A549 (cell line): ENCODE data around the gene NANOS2. TPM values are rescaled to one million over a fixed set of nuclear protein-coding genes. Genes with fewer than 3 reads are reported as not detected.

Source experiments
- ATAC-seq, 2 experiments: fragments of 200-7000 bp in 1 of 2; fragments of >200 bp in 1 of 2; cut with Nextera tagmentation in 1 of 2; cut with Tn5 transposase in 1 of 2; 3 replicates each; pipeline versions ENCODE4 v1.8.0 to v1.9.1; 2018 to 2020; ENCODE audit warnings: mild to moderate bottlenecking in 1 of 2, moderate library complexity in 1 of 2
- CTCF ChIA-PET: fragments of 300-600 bp; sonication (Branson Sonifier 250); formaldehyde crosslinking; extraction: SDS; loops from one replicate; lab custom pipeline; 2021; ENCODE audit warnings: antibody characterized with exemption, inconsistent platforms; lab: Yijun Ruan, JAX
- POLR2A ChIA-PET: fragments of 350-600 bp; formaldehyde crosslinking; extraction: SDS; loops from one replicate; lab custom pipeline; 2021; ENCODE audit warnings: antibody characterized with exemption, inconsistent platforms; lab: Yijun Ruan, JAX
- DNase-seq, 2 experiments: peaks; one replicate each; pipeline versions ENCODE4 v3.0.0 to v3.0.0-alpha.2; 2011 to 2016; ENCODE audit warnings: low read depth in 1 of 2, low spot score in 1 of 2
- FAIRE-seq: peaks from 2 replicates; lab custom pipeline; 2011; peaks lifted over from hg19 to GRCh38; lab: Jason Lieb, UNC
- H3K27ac ChIP-seq, 2 experiments: fragments of >200 bp; sonication (Bioruptor Twin); formaldehyde crosslinking; 3 replicates each; pipeline ENCODE4 v1.5.1; 2016 to 2017
- H3K4me1 ChIP-seq: fragments of >200 bp; sonication (Bioruptor Twin); formaldehyde crosslinking; 3 replicates; pipeline ENCODE4 v1.6.1; 2016
- H3K4me2 ChIP-seq: fragments of >200 bp; sonication (Bioruptor Twin); formaldehyde crosslinking; 3 replicates; pipeline ENCODE4 v1.6.1; 2016
- H3K4me3 ChIP-seq: fragments of >200 bp; sonication (Bioruptor Twin); formaldehyde crosslinking; 3 replicates; pipeline ENCODE4 v1.5.1; 2016
- H3K9me3 ChIP-seq: fragments of >200 bp; sonication (Bioruptor Twin); formaldehyde crosslinking; 3 replicates; pipeline ENCODE4 v1.6.1; 2016
- ATOH8 ChIP-seq: fragments of 250-450 bp; sonication (Bioruptor Pico); IDR thresholded peaks from 2 replicates; pipeline ENCODE4 v1.5.0; 2020; ENCODE audit warnings: low read depth, mild to moderate bottlenecking, moderate library complexity
- BHLHE40 ChIP-seq: IDR thresholded peaks from 2 replicates; pipeline ENCODE4 v1.6.1; 2012; ENCODE audit warnings: low read depth, low read length, inconsistent platforms
- CBX8 ChIP-seq: fragments of 200-600 bp; sonication (generic); IDR thresholded peaks from 2 replicates; pipeline ENCODE4 v1.6.1; 2016
- CHD2 ChIP-seq: fragments of 150-350 bp; IDR thresholded peaks from 2 replicates; pipeline ENCODE4 v1.6.1; 2014; ENCODE audit warnings: low read length; ENCODE audit not compliant: partially characterized antibody
- CHD4 ChIP-seq: fragments of 200-600 bp; sonication (generic); IDR thresholded peaks from 2 replicates; pipeline ENCODE4 v1.6.1; 2016; ENCODE audit warnings: antibody characterized with exemption, mild to moderate bottlenecking, borderline replicate concordance
- E2F6 ChIP-seq: IDR thresholded peaks from 2 replicates; pipeline ENCODE4 v1.6.1; 2012; ENCODE audit warnings: low read depth, borderline replicate concordance
- EHMT2 ChIP-seq: fragments of 200-600 bp; sonication (generic); IDR thresholded peaks from 2 replicates; pipeline ENCODE4 v1.6.1; 2016; ENCODE audit warnings: antibody characterized with exemption, low read depth, mild to moderate bottlenecking, moderate library complexity
- FOSL2 ChIP-seq, 2 experiments: fragments of 450-650 bp in 1 of 2; fragments of >200 bp in 1 of 2; sonication (Bioruptor Twin) in 1 of 2; formaldehyde crosslinking; IDR thresholded peaks; 2 replicates each; pipeline versions ENCODE4 v1.5.0 to v1.6.1; 2016 to 2020; ENCODE audit warnings: mild to moderate bottlenecking in 1 of 2, moderate library complexity in 1 of 2
- GATA3 ChIP-seq: IDR thresholded peaks from 2 replicates; pipeline ENCODE4 v1.6.1; 2012; ENCODE audit warnings: borderline replicate concordance
- HOXB13 ChIP-seq: fragments of 250-450 bp; sonication (Bioruptor Pico); IDR thresholded peaks from 2 replicates; pipeline ENCODE4 v1.5.0; 2020; ENCODE audit warnings: low read depth, mild to moderate bottlenecking, moderate library complexity
- KDM1A ChIP-seq: fragments of 200-600 bp; sonication (generic); IDR thresholded peaks from 2 replicates; pipeline ENCODE4 v1.6.1; 2016; ENCODE audit warnings: low read depth, mild to moderate bottlenecking
- KDM5A ChIP-seq: fragments of 200-600 bp; sonication (generic); IDR thresholded peaks from 2 replicates; pipeline ENCODE4 v1.6.1; 2016; ENCODE audit warnings: antibody characterized with exemption, mild to moderate bottlenecking
- MAFK ChIP-seq: fragments of 450-650 bp; IDR thresholded peaks from 2 replicates; pipeline ENCODE4 v1.6.1; 2014; ENCODE audit not compliant: partially characterized antibody
- MAX ChIP-seq: IDR thresholded peaks from 2 replicates; pipeline ENCODE4 v1.6.1; 2012
- MAZ ChIP-seq: fragments of 150-350 bp; IDR thresholded peaks from 2 replicates; pipeline ENCODE4 v1.6.1; 2014; ENCODE audit warnings: antibody characterized with exemption, low read depth, low read length, borderline replicate concordance
- NFE2L2 ChIP-seq: fragments of 150-350 bp; conservative IDR thresholded peaks from 2 replicates; pipeline ENCODE4 v1.6.1; 2014; ENCODE audit warnings: low read length
- NR3C1 ChIP-seq: fragments of >200 bp; sonication (Bioruptor Twin); formaldehyde crosslinking; IDR thresholded peaks from 3 replicates; pipeline ENCODE4 v1.6.1; 2017
- PBX3 ChIP-seq: IDR thresholded peaks from 2 replicates; pipeline ENCODE4 v1.6.1; 2012
- PHF8 ChIP-seq: fragments of 200-600 bp; sonication (generic); IDR thresholded peaks from 2 replicates; pipeline ENCODE4 v1.6.1; 2016; ENCODE audit warnings: low read depth, mild to moderate bottlenecking, antibody characterized with exemption, moderate library complexity, borderline replicate concordance
- RAD21 ChIP-seq, 2 experiments: fragments of >200 bp in 1 of 2; sonication (Bioruptor Twin) in 1 of 2; formaldehyde crosslinking in 1 of 2; IDR thresholded peaks in 1 of 2; conservative IDR thresholded peaks in 1 of 2; 2 replicates in 1 of 2; 3 replicates in 1 of 2; pipeline ENCODE4 v1.6.1; 2012 to 2018; ENCODE audit warnings: inconsistent platforms in 1 of 2
- RARB ChIP-seq: fragments of 250-450 bp; sonication (Bioruptor Pico); IDR thresholded peaks from 2 replicates; pipeline ENCODE4 v1.8.0; 2021; ENCODE audit warnings: mild to moderate bottlenecking, moderate library complexity
- RCOR1 ChIP-seq: fragments of 150-350 bp; IDR thresholded peaks from 2 replicates; pipeline ENCODE4 v1.6.1; 2014; ENCODE audit warnings: antibody characterized with exemption, low read length, low read depth
- RFX5 ChIP-seq: fragments of 450-650 bp; IDR thresholded peaks from 2 replicates; pipeline ENCODE4 v1.7.1; 2014; ENCODE audit warnings: antibody characterized with exemption, mild to moderate bottlenecking, moderate library complexity
- SREBF2 ChIP-seq: fragments of 450-650 bp; IDR thresholded peaks from 2 replicates; pipeline ENCODE4 v1.6.1; 2014; ENCODE audit warnings: mild to moderate bottlenecking, moderate library complexity
- TFCP2L1 ChIP-seq: fragments of 250-450 bp; sonication (Bioruptor Pico); IDR thresholded peaks from 2 replicates; pipeline ENCODE4 v1.5.0; 2021; ENCODE audit warnings: mild to moderate bottlenecking
- TP53 ChIP-seq: fragments of 250-450 bp; sonication (Bioruptor Pico); IDR thresholded peaks from 2 replicates; pipeline ENCODE4 v1.5.0; 2021; ENCODE audit warnings: mild to moderate bottlenecking, moderate library complexity
- ZC3H11A ChIP-seq: fragments of 450-650 bp; IDR thresholded peaks from 2 replicates; pipeline ENCODE4 v1.6.1; 2014; ENCODE audit warnings: antibody characterized with exemption, mild to moderate bottlenecking
- ZNF302 ChIP-seq: fragments of 250-450 bp; sonication (Bioruptor Pico); IDR thresholded peaks from 2 replicates; pipeline ENCODE4 v1.9.0; 2021; ENCODE audit warnings: inconsistent platforms, mild to moderate bottlenecking, moderate library complexity
- ZSCAN20 ChIP-seq: fragments of 250-450 bp; sonication (Bioruptor Pico); IDR thresholded peaks from 2 replicates; pipeline ENCODE4 v1.8.0; 2022; ENCODE audit warnings: mild to moderate bottlenecking, moderate library complexity
- WGBS: methylation state at CpG from one replicate; pipeline ENCODE4 v1.1.6; 2017; ENCODE audit errors: missing lambda C conversion rate; 5-methylcytosine and 5-hydroxymethylcytosine counted together
- polyA plus RNA-seq, 4 experiments: library from polyadenylated mRNA; depleted of rRNA in 3 of 4; stranded (reverse); fragments of >200 nt; fragmentation: RNase III in 1 of 4; extraction: RNeasy Plus Mini Kit Qiagen cat#74134 plus additional on column Dnase treatment in 1 of 4; gene quantifications; 2 replicates in 3 of 4; 3 replicates in 1 of 4; pipeline ENCODE4 v1.2.3, GENCODE V29; 2011 to 2017

Gene NANOS2
- polyA plus RNA-seq, 2 of the 4 experiments (the other 2 are of a cell fraction): not detected

- no peak for DNase-seq
- H3K4me2 ChIP-seq: no peak overlapping the region
- no peak overlapping the region; a peak in 1 of 6 replicates for H3K27ac ChIP-seq
- 21% methylated on average over 11 of the region's 19 CpGs for WGBS
- H3K4me3 ChIP-seq: no peak overlapping the region
- H3K9me3 ChIP-seq: no peaks in the 10 kb centered on the region
- peaks cover 9% of the 10 kb centered on the region for H3K4me1 ChIP-seq
- ChIA-PET POLR2A (no interaction called here), CTCF (interaction anchor here (0.7 to 2.0 kb wide), 7 partner anchors 9 to 320 kb away, joined by 3 to 6 read pairs (median 4); partner anchors contain the start of gene CCDC61)
- no peak for FAIRE-seq
- TF ChIP-seq ZC3H11A (no peak), ZSCAN20 (no peak), RFX5 (no peak), CHD2 (no peak), HOXB13 (CRISPR knock-in tag) (no peak), BHLHE40 (no peak), SREBF2 (no peak), ATOH8 (no peak), NFE2L2 (no peak), KDM5A (no peak), TFCP2L1 (CRISPR knock-in tag) (no peak)
- peak; percentile 65 to 72 for ATAC-seq
These were observed 46.1 kb upstream of the NANOS2 start for GRCh38 chr19:45960595-45961235.

- H3K9me3 ChIP-seq: no peaks in the 10 kb centered on the region
- ChIA-PET POLR2A (no interaction called here), CTCF (interaction anchor here (0.6 to 2.0 kb wide), 4 partner anchors 9 to 303 kb away, joined by 3 to 5 read pairs (median 4); no protein-coding TSS in a partner anchor)
- FAIRE-seq: no peak
- no peak overlapping the region for H3K4me3 ChIP-seq
- no peak overlapping the region for H3K4me2 ChIP-seq
- H3K27ac ChIP-seq: peak overlapping the region in 1 of 2 experiments; percentile 37; a peak in 1 of 6 replicates
- no peak for ATAC-seq
- DNase-seq: no peak
- 33% methylated on average over 7 of the region's 8 CpGs for WGBS
- H3K4me1 ChIP-seq: peaks cover 12% of the 10 kb centered on the region
- no peak for TF ChIP-seq MAFK
- TF ChIP-seq RAD21 (conservative IDR thresholded peaks at IDR 0.05 in 1 of 2, IDR thresholded peaks at IDR 0.05 in 1 of 2): no peak
- no peak for TF ChIP-seq EHMT2
- TF ChIP-seq MAZ: no peak
- no peak for TF ChIP-seq KDM5A
- no peak for TF ChIP-seq PHF8
- TF ChIP-seq NFE2L2: no peak
- no peak for TF ChIP-seq ATOH8
- no peak for TF ChIP-seq MAX
- TF ChIP-seq SREBF2: no peak
- no peak for TF ChIP-seq PBX3
- TF ChIP-seq, all 56 proteins: peak for 0
These were observed 45.0 kb upstream of the NANOS2 start for GRCh38 chr19:45959517-45960025.

- DNase-seq (no peak), ATAC-seq (no peak), FAIRE-seq (no peak)
- Histone ChIP-seq H3K4me1 (peaks cover 12% of the 10 kb centered on the region), H3K4me2 (no peak overlapping the region), H3K4me3 (no peak overlapping the region), H3K9me3 (no peaks in the 10 kb centered on the region), H3K27ac (no peak overlapping the region; a peak in 1 of 6 replicates)
- POLR2A ChIA-PET: no interaction called here
- 59% methylated on average over 11 of the region's 12 CpGs for WGBS
- CTCF ChIA-PET: interaction anchor here (0.6 to 2.0 kb wide), 5 partner anchors 9 to 602 kb away, joined by 3 to 5 read pairs (median 3); no protein-coding TSS in a partner anchor
- TF ChIP-seq KDM5A (no peak), E2F6 (no peak), RFX5 (no peak), GATA3 (no peak), NR3C1 (no peak), TP53 (CRISPR knock-in tag) (no peak), ATOH8 (no peak), RCOR1 (no peak), FOSL2 (IDR thresholded peaks at IDR 0.05) (no peak), FOSL2 (CRISPR knock-in tag; IDR thresholded peaks at IDR 0.05) (no peak), ZNF302 (no peak), CHD4 (no peak), KDM1A (no peak), CBX8 (no peak), RARB (no peak)
These were observed 44.4 kb upstream of the NANOS2 start for GRCh38 chr19:45958769-45959516.
